HepG2 (cell line): ENCODE measurements around the gene GTF2H3. TPM values are rescaled to one million over a fixed set of nuclear protein-coding genes. Genes with fewer than 3 reads are reported as not detected.

Experiments used
- ATAC-seq: fragments of 200-7000 bp; cut with Tn5 transposase; 3 replicates; pipeline ENCODE4 v1.9.1; 2020; ENCODE audit warnings: mild to moderate bottlenecking, moderate library complexity
- BruUV-seq: library from RNA; stranded (reverse); fragments of 400-500 nt; replicated peaks from 2 replicates; lab custom pipeline; 2021; lab: Mats Ljungman, UMichigan
- CTCF ChIA-PET: fragments of 300-600 bp; formaldehyde crosslinking; extraction: SDS; loops from one replicate; lab custom pipeline; 2021; ENCODE audit warnings: low total read pairs, inconsistent platforms, low intra/inter-chr PET ratio; lab: Yijun Ruan, JAX
- POLR2A ChIA-PET: fragments of 350-600 bp; sonication (Branson Sonifier 250); formaldehyde crosslinking; loops from one replicate; lab custom pipeline; 2020; ENCODE audit warnings: antibody characterized with exemption, inconsistent platforms; lab: Yijun Ruan, JAX
- DNase-seq: peaks from one replicate; pipeline ENCODE4 v3.0.0-alpha.2; 2015; ENCODE audit warnings: low spot score
- FAIRE-seq: peaks from 3 replicates; lab custom pipeline; 2011; peaks lifted over from hg19 to GRCh38; lab: Jason Lieb, UNC
- H2AFZ ChIP-seq: one replicate; pipeline ENCODE4 v1.6.1; 2011; ENCODE audit warnings: low read length, inconsistent platforms
- H3K27ac ChIP-seq: fragments of 300-600 bp; 3 replicates; pipeline ENCODE4 v1.8.0; 2011; ENCODE audit warnings: mixed run types, mild to moderate bottlenecking, mixed read lengths, low read length, inconsistent platforms; ENCODE audit not compliant: insufficient read depth; ENCODE audit errors: extremely low read length
- H3K27me3 ChIP-seq, 2 experiments: fragments of 200-600 bp in 1 of 2; 2 replicates in 1 of 2; 3 replicates in 1 of 2; pipeline versions ENCODE4 v1.6.0 to v1.8.0; 2011; ENCODE audit warnings: low read length in 2 of 2, mild to moderate bottlenecking in 2 of 2, moderate library complexity in 2 of 2, inconsistent platforms in 1 of 2; ENCODE audit not compliant: insufficient read depth in 2 of 2, control insufficient read depth in 1 of 2
- H3K36me3 ChIP-seq, 2 experiments: fragments of 200-600 bp in 1 of 2; replicated peaks in 1 of 2; 2 replicates in 1 of 2; 3 replicates in 1 of 2; pipeline versions ENCODE4 v1.5.1 to v1.8.0; 2011; ENCODE audit warnings: low read length in 2 of 2, inconsistent platforms in 1 of 2; ENCODE audit not compliant: insufficient read depth in 2 of 2, control insufficient read depth in 1 of 2
- H3K4me1 ChIP-seq: 2 replicates; pipeline ENCODE4 v1.5.1; 2012; ENCODE audit warnings: low read length, inconsistent platforms; ENCODE audit not compliant: insufficient read depth
- H3K4me2 ChIP-seq: 2 replicates; pipeline ENCODE4 v1.6.0; 2011; ENCODE audit warnings: low read depth, low read length, inconsistent platforms
- H3K4me3 ChIP-seq, 3 experiments: fragments of 200-600 bp in 1 of 3; sonication (generic), shearing (Covaris generic) in 1 of 3; replicated peaks in 1 of 3; 2 replicates each; pipeline ENCODE4 v1.5.1; 2011 to 2016; ENCODE audit warnings: low read length in 3 of 3, inconsistent platforms in 2 of 3, low read depth in 2 of 3, mild to moderate bottlenecking in 2 of 3, control low read depth in 1 of 3, mixed read lengths in 1 of 3; ENCODE audit not compliant: insufficient read depth in 1 of 3
- H3K79me2 ChIP-seq: one replicate; pipeline ENCODE4 v1.6.1; 2011; ENCODE audit warnings: low read length, inconsistent platforms; ENCODE audit not compliant: insufficient read depth
- H3K9ac ChIP-seq: 2 replicates; pipeline ENCODE4 v1.6.0; 2011; ENCODE audit warnings: mild to moderate bottlenecking, low read depth, low read length, inconsistent platforms; ENCODE audit not compliant: insufficient read depth
- H3K9me3 ChIP-seq: 2 replicates; pipeline ENCODE4 v1.5.1; 2012; ENCODE audit warnings: mild to moderate bottlenecking, low read length
- H4K20me1 ChIP-seq: 2 replicates; pipeline ENCODE4 v1.6.0; 2011; ENCODE audit warnings: inconsistent platforms, mild to moderate bottlenecking, low read length, moderate library complexity; ENCODE audit not compliant: insufficient read depth
- BORCS8-MEF2B ChIP-seq: sonication (generic); formaldehyde crosslinking; IDR thresholded peaks from 2 replicates; pipeline ENCODE4 v1.8.0; 2022; ENCODE audit warnings: mild to moderate bottlenecking, missing genetic modification reagents
- FOXO4 ChIP-seq: sonication (generic); formaldehyde crosslinking; conservative IDR thresholded peaks from 2 replicates; pipeline ENCODE4 v1.8.1; 2023; ENCODE audit warnings: missing genetic modification reagents
- MED13 ChIP-seq: sonication (generic); formaldehyde crosslinking; IDR thresholded peaks from 2 replicates; pipeline ENCODE4 v1.5.0; 2020; ENCODE audit warnings: missing genetic modification reagents
- NR3C1 ChIP-seq: sonication (generic); formaldehyde crosslinking; IDR thresholded peaks from 2 replicates; pipeline ENCODE4 v1.4.0; 2020; ENCODE audit warnings: missing genetic modification reagents
- ZMAT3 ChIP-seq: sonication (generic); formaldehyde crosslinking; conservative IDR thresholded peaks from 2 replicates; pipeline ENCODE4 v1.7.0; 2021; ENCODE audit warnings: missing genetic modification reagents
- ZNF205 ChIP-seq: IDR thresholded peaks from 2 replicates; pipeline ENCODE4 v1.6.1; 2018; ENCODE audit warnings: missing biosample characterization, missing genetic modification reagents
- ZNF263 ChIP-seq: sonication (generic); formaldehyde crosslinking; IDR thresholded peaks from 2 replicates; pipeline ENCODE4 v1.4.0; 2020; ENCODE audit warnings: missing genetic modification reagents
- ZNF30 ChIP-seq: sonication (generic); formaldehyde crosslinking; IDR thresholded peaks from 2 replicates; pipeline ENCODE4 v1.5.0; 2020; ENCODE audit warnings: mild to moderate bottlenecking, missing genetic modification reagents
- ZNF383 ChIP-seq: sonication (generic); formaldehyde crosslinking; IDR thresholded peaks from 2 replicates; pipeline ENCODE4 v1.4.0; 2020; ENCODE audit warnings: missing genetic modification reagents, mild to moderate bottlenecking, borderline replicate concordance
- ZNF562 ChIP-seq: sonication (generic); formaldehyde crosslinking; IDR thresholded peaks from 2 replicates; pipeline ENCODE4 v1.8.0; 2022; ENCODE audit warnings: missing genetic modification reagents, borderline replicate concordance
- WGBS: methylation state at CpG from one replicate; pipeline ENCODE4 v1.1.6; 2017; ENCODE audit warnings: low lambda C conversion rate; 5-methylcytosine and 5-hydroxymethylcytosine counted together
- in situ Hi-C: cut with HindIII; loops from 2 replicates; pipeline ENCODE4 v1.10.0; 2017; ENCODE audit warnings: low pct_unique_long_range_greater_than_20kb; ENCODE audit not compliant: extremely low pct_ligation_motif_present
- intact Hi-C: fragments of 100-400 bp; cut with micrococcal nuclease; formaldehyde crosslinking; loops from one replicate; pipeline ENCODE4 v1.10.0; 2022; ENCODE audit not compliant: unreplicated experiment
- polyA plus RNA-seq, 8 experiments: library from polyadenylated mRNA; depleted of rRNA in 3 of 8; stranded (reverse) in 7 of 8; unstranded in 1 of 8; fragments of >200 nt; fragmentation: Illumina TruSeq in 4 of 8; extraction: Trizol in 4 of 8; gene quantifications; 2 replicates each; pipeline versions ENCODE4 v1.2.1 to v1.2.3, GENCODE V29; 2011 to 2016; ENCODE audit warnings: low read depth in 4 of 8, missing spikeins in 1 of 8, mixed read lengths in 1 of 8; ENCODE audit not compliant: insufficient read depth in 1 of 8
- total RNA-seq, 5 experiments: library from RNA; depleted of rRNA; stranded (reverse); fragments of >200 nt; fragmentation: Illumina TruSeq; extraction: Trizol; gene quantifications; 2 replicates each; pipeline ENCODE4 v1.2.3, GENCODE V29; 2016; ENCODE audit warnings: low read depth in 1 of 5

The GTF2H3 gene
- total and polyA plus RNA-seq, 2 of the 13 experiments (the other 11 are each of a cell fraction or from before 2014, with no cell fraction given), result 35.8 to 58.8 TPM

- 92% methylated on average over 4 of the region's 4 CpGs for WGBS
- no peak for DNase-seq
- Histone ChIP-seq H4K20me1 (no peaks in the 10 kb centered on the region), H3K4me3 (no peak overlapping the region), H3K27ac (no peak overlapping the region), H3K9me3 (no peaks in the 10 kb centered on the region), H3K9ac (no peak overlapping the region), H3K4me1 (no peaks in the 10 kb centered on the region), H3K79me2 (no peaks in the 10 kb centered on the region), H2AFZ (no peak overlapping the region), H3K4me2 (no peak overlapping the region), H3K27me3 (no peaks in the 10 kb centered on the region), H3K36me3 (peaks cover 1 to 13% of the 10 kb centered on the region in 2 experiments; a peak in 3 of 5 replicates)
- POLR2A ChIA-PET, result interaction anchor here (1.5 kb wide), 1 partner anchor 15 kb away, joined by 4 read pairs; the partner anchor contains the start of gene ATP6V0A2
- CTCF ChIA-PET, result no interaction called here
- no peak for ATAC-seq
- in situ Hi-C loops (no loop called here), intact Hi-C loops (no loop called here)
- no TSS peak for BruUV-seq
- FAIRE-seq, result no peak
- TF ChIP-seq ZNF30 (CRISPR knock-in tag) (no peak), NR3C1 (CRISPR knock-in tag) (no peak), ZNF383 (CRISPR knock-in tag) (no peak), ZNF263 (CRISPR knock-in tag) (no peak), MED13 (CRISPR knock-in tag) (no peak), ZNF562 (no peak), ZNF205 (CRISPR knock-in tag) (no peak), BORCS8-MEF2B (CRISPR knock-in tag) (no peak), ZMAT3 (CRISPR knock-in tag) (no peak), FOXO4 (CRISPR knock-in tag) (no peak)
Measured at GRCh38 chr12:123696646-123697045, 63.0 kb downstream of the GTF2H3 start.
